Activated CD4-positive, alpha-beta T cell treated with anti-CD3 and anti-CD28 coated beads, Interleukin-10, Interleukin-2, amounts not matched to agents 100 ng/mL and 50 ng/mL, durations not matched to agents 16 hours and 8 hours (primary cell): ENCODE results near the gene KIRREL3.

Source experiments
- DNase-seq: peaks from one replicate; pipeline ENCODE4 v3.0.0-alpha.2; 2020

Gene KIRREL3

DNA sequence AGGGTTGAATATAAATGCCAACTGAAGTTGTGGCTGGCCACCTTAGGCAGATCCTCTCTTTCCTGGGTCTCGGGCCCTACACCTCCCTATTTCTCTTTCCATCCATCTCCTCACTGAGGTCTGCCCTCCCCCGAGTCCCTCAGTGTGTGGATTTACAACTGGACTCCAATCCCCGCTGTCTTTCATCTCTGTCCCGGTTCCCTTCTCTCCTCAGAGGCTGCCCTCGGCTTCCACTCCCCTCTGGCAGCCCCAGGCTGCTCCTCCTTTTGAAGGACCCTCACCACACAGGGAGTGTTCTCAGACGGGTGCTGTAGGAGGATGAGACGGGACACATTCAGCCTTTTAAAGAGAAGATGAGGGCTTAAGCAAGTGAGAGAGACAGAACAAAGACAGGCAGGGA, 478.0 kb downstream of the KIRREL3 start:
- no peak for DNase-seq

DNA sequence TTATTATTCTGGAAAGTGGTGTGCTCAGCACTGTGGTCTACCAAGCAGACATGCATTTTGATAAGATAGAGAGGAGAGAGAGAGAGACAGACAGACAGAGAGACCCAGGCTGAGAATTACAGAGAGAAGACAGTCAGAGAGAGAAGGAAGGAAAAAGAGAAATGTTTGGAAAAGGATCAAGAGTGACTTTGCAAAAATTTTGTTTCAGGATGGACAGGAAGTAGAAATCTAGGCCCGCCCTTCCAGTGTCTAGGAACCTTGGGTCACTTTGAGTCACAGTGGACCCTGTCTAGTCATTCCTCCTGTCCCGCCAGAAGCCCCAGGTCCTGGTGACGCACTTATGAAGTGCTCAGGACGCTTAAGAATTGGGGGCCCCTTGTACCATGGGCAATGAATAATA, 478.4 kb downstream of the KIRREL3 start:
- no peak for DNase-seq

GRCh38 chr11:126521196-126521595, 479.4 kb downstream of the KIRREL3 start:
- DNase-seq: no peak

- no peak for DNase-seq
These were observed 480.5 kb downstream of the KIRREL3 start for GRCh38 chr11:126519764-126520734.

- no peak for DNase-seq
These were observed 481.4 kb downstream of the KIRREL3 start for GRCh38 chr11:126518972-126519690.

DNA sequence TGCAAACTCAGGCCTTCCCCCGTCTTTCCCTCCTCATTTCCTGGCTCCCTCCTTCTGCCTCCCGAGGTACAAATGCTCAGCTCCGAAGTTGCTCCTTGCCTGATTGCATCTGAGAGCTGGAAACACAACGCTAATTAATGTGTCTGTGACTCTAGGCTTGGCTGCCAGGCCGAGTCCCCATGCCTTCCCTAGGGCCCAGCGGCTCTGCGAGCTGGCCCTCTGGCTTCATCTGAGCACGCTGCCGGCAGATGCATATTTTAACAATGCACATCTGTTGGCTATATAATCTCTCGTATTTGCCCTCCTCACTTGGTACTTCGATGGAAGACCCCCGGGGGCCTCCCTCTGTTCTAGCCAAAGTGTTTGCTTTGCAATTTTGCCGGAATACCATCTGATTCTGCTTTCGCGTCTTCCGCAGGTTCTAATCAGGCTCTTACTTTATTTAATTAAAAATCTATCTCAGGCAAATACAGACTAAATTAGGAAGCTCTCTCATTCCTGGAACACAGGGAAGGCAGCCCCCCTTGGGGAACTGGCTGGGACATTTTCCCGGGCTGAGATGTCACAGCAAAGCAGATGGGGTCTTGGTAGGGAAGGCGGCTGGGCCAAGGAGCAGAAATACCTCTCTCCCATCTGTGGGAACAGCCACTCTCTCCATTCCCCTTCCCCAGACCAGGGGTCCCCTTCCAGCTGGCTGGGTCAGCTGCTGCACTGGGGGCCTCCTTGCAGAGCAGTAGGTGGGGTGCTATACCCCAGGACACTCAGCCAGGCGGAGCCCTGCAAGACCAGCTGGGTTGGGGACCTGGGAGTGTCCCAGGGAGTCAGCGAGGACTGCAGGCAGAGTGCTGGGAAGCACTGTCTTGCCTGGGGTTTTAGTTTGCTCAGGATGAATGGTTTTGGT, 482.2 kb downstream of the KIRREL3 start:
- no peak for DNase-seq

- DNase-seq: no peak
These were observed 485.1 kb downstream of the KIRREL3 start for GRCh38 chr11:126515501-126515900.

DNA sequence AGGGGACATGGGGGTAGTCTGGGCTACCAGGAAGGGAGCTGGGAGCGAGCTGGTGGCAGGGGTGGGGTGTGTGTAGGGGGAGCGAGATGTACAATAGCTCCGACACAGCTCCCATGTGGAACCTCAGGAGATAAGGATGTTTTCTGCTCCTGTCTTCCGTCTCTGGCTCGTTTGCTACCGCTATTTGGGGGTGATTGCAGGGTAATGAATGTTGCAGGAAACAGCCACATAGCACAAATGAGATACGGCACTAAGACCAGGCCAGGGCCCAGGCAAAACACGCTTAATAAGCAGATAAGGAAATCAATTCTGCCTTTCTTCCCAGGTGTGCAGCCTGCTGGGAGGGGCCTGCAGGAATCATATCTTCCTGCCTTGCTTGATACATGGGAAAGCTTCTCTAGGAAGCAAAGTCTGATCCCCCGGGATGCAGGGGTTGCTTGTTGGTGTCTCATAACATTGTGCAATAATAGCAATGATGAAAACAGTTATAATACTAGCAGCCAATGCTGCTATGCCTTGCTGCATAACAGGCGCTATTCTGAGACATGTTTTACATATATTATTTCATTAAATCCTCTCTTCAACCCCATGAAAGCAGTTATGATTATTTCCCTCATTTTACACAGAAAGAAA, 486.4 kb downstream of the KIRREL3 start:
- DNase-seq: no peak

GRCh38 chr11:126512741-126513715, 487.5 kb downstream of the KIRREL3 start:
- no peak for DNase-seq

- no peak for DNase-seq
These were observed 488.3 kb downstream of the KIRREL3 start for GRCh38 chr11:126512251-126512650.

DNA sequence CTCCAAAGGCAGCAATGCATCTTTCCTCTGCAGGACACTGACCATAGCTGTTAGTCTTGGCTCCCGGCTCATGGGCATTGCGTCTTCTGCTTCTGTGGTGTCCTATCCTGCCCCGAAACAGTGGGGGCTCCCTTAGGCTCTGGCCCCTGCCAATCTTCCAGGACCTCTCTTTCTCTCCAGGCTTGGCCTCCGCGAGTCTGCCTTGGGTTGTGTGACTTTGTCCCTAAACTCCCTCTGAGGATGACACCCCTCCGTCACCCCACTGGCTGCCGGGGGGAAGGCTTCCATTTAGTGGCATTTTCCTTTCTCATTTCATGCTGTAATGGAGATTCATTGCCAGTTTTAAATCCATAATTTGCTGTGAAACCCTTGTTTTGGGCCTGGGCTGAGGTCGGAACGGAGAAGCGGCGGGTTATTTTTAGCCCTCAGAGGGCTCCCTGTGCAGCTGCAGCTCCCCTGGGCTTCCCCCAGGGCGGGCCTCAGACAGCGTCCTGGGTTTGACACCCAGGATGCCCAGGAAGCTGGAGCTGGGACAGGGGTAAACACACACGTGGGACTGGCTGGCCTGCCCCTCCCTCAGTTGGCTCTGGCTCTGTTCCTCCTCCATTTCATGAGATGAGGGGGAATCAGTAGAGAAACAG, 489.0 kb downstream of the KIRREL3 start:
- DNase-seq: no peak

DNA sequence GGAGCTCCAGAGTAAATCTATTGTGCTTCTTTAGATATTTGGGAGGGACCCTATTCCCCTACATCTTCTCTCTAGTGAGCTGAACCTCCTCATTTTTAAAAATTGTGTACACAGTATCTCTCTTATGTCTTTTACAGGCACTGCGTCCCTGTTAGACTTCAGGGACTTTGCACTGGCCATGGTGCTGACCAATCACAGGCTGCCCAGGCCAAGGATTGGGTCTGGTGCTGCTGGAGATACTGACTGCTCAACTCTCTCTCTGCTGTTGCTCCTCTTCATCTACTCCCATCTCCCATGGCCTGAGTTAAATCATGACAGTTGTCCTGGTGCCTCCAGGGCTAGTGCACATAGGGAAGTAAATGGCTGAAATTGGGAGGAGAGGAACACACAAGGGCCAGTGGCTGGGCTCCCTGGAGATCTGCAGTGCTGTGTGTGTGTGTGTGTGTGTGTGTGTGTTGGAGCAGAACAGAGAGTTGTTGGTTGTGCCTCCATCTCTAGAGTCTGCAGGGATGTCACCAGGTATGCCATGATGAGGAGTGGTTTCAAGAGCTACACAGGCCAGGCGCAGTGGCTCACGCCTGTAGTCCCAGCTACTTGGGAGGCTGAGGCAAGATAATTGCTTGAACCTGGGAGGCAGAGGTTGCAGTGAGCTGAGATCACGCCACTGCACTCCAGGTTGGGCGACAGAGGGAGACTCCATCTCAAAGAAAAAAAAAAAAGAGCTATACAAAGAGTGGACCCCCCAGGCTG, 489.8 kb downstream of the KIRREL3 start:
- no peak for DNase-seq

DNA sequence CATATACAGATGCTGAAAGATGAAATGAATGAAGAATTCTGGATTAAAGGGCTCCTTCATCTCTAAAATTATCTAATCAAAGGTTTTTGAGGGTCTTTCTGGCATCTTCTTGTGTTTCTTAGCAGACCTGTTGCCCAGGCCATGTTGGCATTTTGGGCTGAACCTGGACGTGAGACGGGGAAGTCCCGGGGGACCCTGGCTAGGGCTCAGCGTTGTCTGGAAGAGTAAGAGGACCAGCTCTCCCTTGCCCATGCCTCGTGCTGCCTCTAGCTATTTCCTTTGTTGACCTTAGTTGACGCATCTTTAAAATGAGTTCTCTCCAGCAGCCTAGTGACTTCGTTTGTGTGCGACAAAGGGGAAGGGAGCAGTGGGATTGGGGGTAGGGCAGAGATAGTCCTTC, 492.9 kb downstream of the KIRREL3 start:
- DNase-seq: no peak

GRCh38 chr11:126506789-126507188, 493.8 kb downstream of the KIRREL3 start:
- DNase-seq: no peak

- no peak for DNase-seq
These were observed 497.6 kb downstream of the KIRREL3 start for GRCh38 chr11:126502982-126503381.

GRCh38 chr11:126502159-126502558, 498.4 kb downstream of the KIRREL3 start:
- DNase-seq: no peak

DNA sequence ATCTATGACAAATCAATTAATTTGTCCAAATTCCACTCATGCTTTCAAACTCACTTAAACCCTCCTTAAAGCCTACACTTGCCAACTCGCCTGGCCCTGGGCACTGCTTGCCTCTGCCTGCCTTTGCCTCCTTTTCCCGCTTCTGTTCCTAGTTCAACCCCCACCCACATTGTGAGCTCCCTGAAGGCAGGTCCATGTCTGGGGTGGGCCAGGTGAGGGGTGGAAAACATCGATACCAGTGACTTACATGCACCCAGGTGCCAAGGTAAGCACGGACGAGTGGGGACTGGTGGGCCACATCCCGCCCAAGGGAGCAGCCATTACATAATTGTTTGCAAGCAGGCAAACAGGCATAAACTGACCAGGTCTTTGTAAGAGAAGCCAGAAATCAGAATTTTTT, 498.9 kb downstream of the KIRREL3 start:
- no peak for DNase-seq

GRCh38 chr11:126500981-126501380, 499.6 kb downstream of the KIRREL3 start:
- no peak for DNase-seq

GRCh38 chr11:126499131-126499752, 501.3 kb downstream of the KIRREL3 start:
- DNase-seq: no peak
